Measurements from ENCODE around the gene IL11RA.
"Not testable (repeated sequence)": the region's sequence is repeated elsewhere in the genome, so short reads cannot be mapped to it uniquely, and the experiment has no call there.

- TF ChIP-seq CTCF (IDR thresholded peaks at IDR 0.05; ENCODE audit: low read length); EZH2 (IDR thresholded peaks at IDR 0.05; ENCODE audit: borderline replicate concordance, low read length): not testable (repeated sequence)
Measured at GRCh38 chr9:34639322-34639721, 12.7 kb upstream of the IL11RA start.

Data from OCI-LY1 (cell line).